Activated T-cell treated with anti-CD3 and anti-CD28 coated beads, Interleukin-2, amount 50 U/mL, for 72 hours (primary cell): ENCODE results near the gene ZDHHC19. TPM values are rescaled to one million over a fixed set of nuclear protein-coding genes. Genes with fewer than 3 reads are reported as not detected.
A peak's percentile ranks its signal among the peaks of the same experiment; 100 is the strongest.
"Not testable (repeated sequence)": the region's sequence is repeated elsewhere in the genome, so short reads cannot be mapped to it uniquely, and the experiment has no call there.

Experiments
- ATAC-seq, 2 donors: fragments of 150-1000 bp; cut with Tn5 transposase; replicated peaks in 1 of 2; 2 replicates each; pipeline ENCODE4 v1.10.0; 2021; ENCODE audit warnings: moderate library complexity in 2 of 2, mild to moderate bottlenecking in 1 of 2
- DNase-seq, 2 donors: peaks; one replicate each; pipeline ENCODE4 v3.0.0; 2021 to 2022; ENCODE audit warnings: mixed read lengths in 1 of 2
- H3K27ac Mint-ChIP-seq: one replicate; pipeline ENCODE4 v1.8.0; 2022; ENCODE audit warnings: mild to moderate bottlenecking, moderate library complexity, mixed read lengths
- H3K27me3 Mint-ChIP-seq: one replicate; pipeline ENCODE4 v1.8.0; 2022; ENCODE audit warnings: low read depth, mixed read lengths
- H3K36me3 Mint-ChIP-seq, 2 donors: one replicate each; pipeline ENCODE4 v1.8.0; 2022; ENCODE audit warnings: mixed read lengths in 2 of 2, mild to moderate bottlenecking in 1 of 2; ENCODE audit not compliant: insufficient read depth in 2 of 2
- H3K4me1 Mint-ChIP-seq: one replicate; pipeline ENCODE4 v1.8.0; 2022; ENCODE audit warnings: low read depth, mixed read lengths
- H3K4me3 Mint-ChIP-seq, 2 donors: one replicate each; pipeline ENCODE4 v1.8.0; 2022; ENCODE audit warnings: mild to moderate bottlenecking in 2 of 2, mixed read lengths in 2 of 2, moderate library complexity in 2 of 2
- H3K9me3 Mint-ChIP-seq, 2 donors: one replicate each; pipeline ENCODE4 v1.8.0; 2022; ENCODE audit warnings: mixed read lengths in 2 of 2
- total RNA-seq, 2 donors: library from RNA; stranded (reverse); gene quantifications; one replicate each; pipeline ENCODE4 v1.2.3, GENCODE V29; 2022

Gene ZDHHC19, protein sequence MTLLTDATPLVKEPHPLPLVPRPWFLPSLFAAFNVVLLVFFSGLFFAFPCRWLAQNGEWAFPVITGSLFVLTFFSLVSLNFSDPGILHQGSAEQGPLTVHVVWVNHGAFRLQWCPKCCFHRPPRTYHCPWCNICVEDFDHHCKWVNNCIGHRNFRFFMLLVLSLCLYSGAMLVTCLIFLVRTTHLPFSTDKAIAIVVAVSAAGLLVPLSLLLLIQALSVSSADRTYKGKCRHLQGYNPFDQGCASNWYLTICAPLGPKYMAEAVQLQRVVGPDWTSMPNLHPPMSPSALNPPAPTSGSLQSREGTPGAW
- not detected for total RNA-seq

GRCh38 chr3:196210673-196211556, at the start of gene ZDHHC19:
Gene ZDHHC19, minus strand, starts transcription at chr3:196211400. Its CDS starts 85 bp downstream, at chr3:196211315.
- H3K36me3 Mint-ChIP-seq: peaks cover 0 to 1% of the 10 kb centered on the region in 2 donors
- no peak within 1 kb of the TSS for H3K4me3 Mint-ChIP-seq
- ATAC-seq (no peak), DNase-seq (no peak)
- H3K27ac Mint-ChIP-seq: no peak within 1 kb of the TSS
- peaks cover 19% of the 10 kb centered on the region for H3K4me1 Mint-ChIP-seq
- peaks cover 7% of the 10 kb centered on the region for H3K27me3 Mint-ChIP-seq
- H3K9me3 Mint-ChIP-seq: no peaks in the 10 kb centered on the region

- no peak for DNase-seq
- no peak for ATAC-seq
- Mint-ChIP-seq H3K4me1 (peaks cover 5% of the 10 kb centered on the region), H3K36me3 (peaks cover 9 to 10% of the 10 kb centered on the region in 2 donors), H3K9me3 (peaks cover 0 to 2% of the 10 kb centered on the region in 2 donors), H3K4me3 (no peak overlapping the region), H3K27ac (peak overlapping the region; percentile 78), H3K27me3 (no peaks in the 10 kb centered on the region)
Measured at GRCh38 chr3:196260784-196261183, 49.6 kb upstream of the ZDHHC19 start.

DNA sequence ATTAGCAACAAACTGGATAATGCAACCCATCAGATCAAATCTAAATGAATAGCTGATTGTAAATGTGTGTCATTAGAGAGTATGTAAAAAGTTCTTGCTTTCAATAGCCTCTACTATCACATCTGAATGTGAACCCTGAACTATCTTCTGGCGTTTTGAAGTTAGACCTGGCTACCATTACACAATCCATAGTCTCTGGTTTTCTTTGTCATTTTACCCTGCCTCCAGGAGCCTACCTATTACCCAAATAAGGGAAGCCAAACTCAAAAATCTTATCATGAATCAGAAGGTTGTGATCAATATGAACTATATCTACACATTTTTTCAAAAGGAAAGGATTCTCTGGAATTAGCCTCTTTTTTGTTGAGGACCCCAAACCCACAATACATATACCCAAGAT, 44.6 kb upstream of the ZDHHC19 start:
- Mint-ChIP-seq H3K4me1 (peaks cover 9% of the 10 kb centered on the region), H3K27me3 (no peaks in the 10 kb centered on the region), H3K27ac (no peak overlapping the region), H3K4me3 (no peak overlapping the region), H3K9me3 (no peaks in the 10 kb centered on the region), H3K36me3 (peaks cover 2 to 5% of the 10 kb centered on the region in 2 donors)
- DNase-seq: no peak
- no peak for ATAC-seq

- no peaks in the 10 kb centered on the region for H3K27me3 Mint-ChIP-seq
- H3K36me3 Mint-ChIP-seq: peaks cover 2 to 5% of the 10 kb centered on the region in 2 donors
- peak overlapping the region; percentile 0 for H3K27ac Mint-ChIP-seq
- peaks cover 9% of the 10 kb centered on the region for H3K4me1 Mint-ChIP-seq
- no peak overlapping the region for H3K4me3 Mint-ChIP-seq
- no peaks in the 10 kb centered on the region for H3K9me3 Mint-ChIP-seq
- ATAC-seq (no peak), DNase-seq (no peak)
Measured at GRCh38 chr3:196254376-196255283, 43.4 kb upstream of the ZDHHC19 start.

- Mint-ChIP-seq H3K9me3 (no peaks in the 10 kb centered on the region), H3K4me3 (no peak overlapping the region), H3K36me3 (peaks cover 2 to 6% of the 10 kb centered on the region in 2 donors), H3K27me3 (no peaks in the 10 kb centered on the region), H3K27ac (no peak overlapping the region), H3K4me1 (peaks cover 4% of the 10 kb centered on the region)
- ATAC-seq: no peak
- DNase-seq: no peak
Measured at GRCh38 chr3:196251918-196252317, 40.7 kb upstream of the ZDHHC19 start.

DNA sequence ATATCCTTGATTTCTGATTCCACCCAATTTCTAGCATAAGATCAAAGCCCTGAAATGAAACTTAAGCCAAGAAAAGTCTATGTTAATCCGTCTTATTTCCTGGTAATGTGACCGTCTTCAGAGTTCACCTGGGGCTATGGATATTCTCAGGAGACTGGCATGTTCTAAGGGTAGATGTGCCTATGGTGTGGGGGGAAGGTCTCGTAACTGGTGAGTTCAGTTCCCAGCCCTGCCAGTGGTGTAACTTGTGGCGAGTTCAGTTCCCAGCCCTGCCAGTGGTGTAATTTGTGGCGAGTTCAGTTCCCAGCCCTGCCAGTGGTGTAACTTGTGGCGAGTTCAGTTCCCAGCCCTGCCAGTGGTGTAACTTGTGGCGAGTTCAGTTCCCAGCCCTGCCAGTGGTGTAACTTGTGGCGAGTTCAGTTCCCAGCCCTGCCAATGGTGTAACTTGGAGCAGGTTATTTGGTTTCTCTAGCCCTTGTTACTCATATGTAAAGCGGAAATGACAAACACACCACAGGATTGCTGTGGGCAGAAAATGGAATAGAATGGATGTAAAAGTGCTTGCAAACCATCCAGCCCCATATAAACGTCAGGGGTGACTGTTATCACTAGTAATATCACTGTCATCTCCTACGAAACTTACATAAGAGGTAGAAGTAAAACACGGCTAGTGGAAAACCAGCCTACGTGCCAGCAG, 35.6 kb upstream of the ZDHHC19 start:
- H3K4me3 Mint-ChIP-seq: no peak overlapping the region
- H3K27ac Mint-ChIP-seq: no peak overlapping the region
- H3K27me3 Mint-ChIP-seq: no peaks in the 10 kb centered on the region
- DNase-seq: peak in 1 of 2 donors; percentile 11
- peaks cover 2 to 6% of the 10 kb centered on the region in 2 donors for H3K36me3 Mint-ChIP-seq
- no peaks in the 10 kb centered on the region for H3K4me1 Mint-ChIP-seq
- no peaks in the 10 kb centered on the region for H3K9me3 Mint-ChIP-seq
- ATAC-seq: peak; percentile 44 to 84

DNA sequence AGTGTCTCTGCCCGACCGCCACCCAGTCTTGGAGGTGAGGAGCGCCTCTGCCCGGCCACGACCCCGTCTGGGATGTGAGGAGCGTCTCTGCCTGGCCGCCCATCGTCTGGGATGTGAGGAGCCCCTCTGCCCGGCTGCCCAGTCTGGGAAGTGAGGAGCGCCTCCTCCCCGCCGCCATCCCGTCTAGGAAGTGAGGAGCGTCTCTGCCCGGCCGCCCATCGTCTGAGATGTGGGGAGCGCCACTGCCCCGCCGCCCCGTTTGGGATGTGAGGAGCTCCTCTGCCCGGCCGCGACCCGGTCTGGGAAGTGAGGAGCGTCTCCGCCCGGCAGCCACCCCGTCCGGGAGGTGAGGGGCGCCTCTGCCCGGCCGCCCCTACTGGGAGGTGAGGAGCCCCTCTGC, 33.0 kb upstream of the ZDHHC19 start:
- not testable (repeated sequence) for H3K4me1 Mint-ChIP-seq, ATAC-seq, H3K36me3 Mint-ChIP-seq, DNase-seq, H3K27me3 Mint-ChIP-seq, H3K4me3 Mint-ChIP-seq, H3K9me3 Mint-ChIP-seq, H3K27ac Mint-ChIP-seq

GRCh38 chr3:196241704-196242103, 30.5 kb upstream of the ZDHHC19 start:
- ATAC-seq: no peak
- no peak overlapping the region for H3K27ac Mint-ChIP-seq
- H3K4me1 Mint-ChIP-seq: peaks cover 4% of the 10 kb centered on the region

GRCh38 chr3:196240424-196240823, 29.2 kb upstream of the ZDHHC19 start:
- ATAC-seq (no peak), DNase-seq (no peak)
- Mint-ChIP-seq H3K9me3 (no peaks in the 10 kb centered on the region), H3K4me1 (peaks cover 4% of the 10 kb centered on the region), H3K27me3 (no peaks in the 10 kb centered on the region), H3K4me3 (no peak overlapping the region), H3K27ac (no peak overlapping the region), H3K36me3 (peaks cover under 1 to 10% of the 10 kb centered on the region in 2 donors)

More at GRCh38 chr3:196241704-196242103, 30.5 kb upstream of the ZDHHC19 start:
- no peak for DNase-seq
- Mint-ChIP-seq H3K9me3 (no peaks in the 10 kb centered on the region), H3K36me3 (peaks cover 2 to 10% of the 10 kb centered on the region in 2 donors), H3K4me3 (no peak overlapping the region), H3K27me3 (no peaks in the 10 kb centered on the region)

DNA sequence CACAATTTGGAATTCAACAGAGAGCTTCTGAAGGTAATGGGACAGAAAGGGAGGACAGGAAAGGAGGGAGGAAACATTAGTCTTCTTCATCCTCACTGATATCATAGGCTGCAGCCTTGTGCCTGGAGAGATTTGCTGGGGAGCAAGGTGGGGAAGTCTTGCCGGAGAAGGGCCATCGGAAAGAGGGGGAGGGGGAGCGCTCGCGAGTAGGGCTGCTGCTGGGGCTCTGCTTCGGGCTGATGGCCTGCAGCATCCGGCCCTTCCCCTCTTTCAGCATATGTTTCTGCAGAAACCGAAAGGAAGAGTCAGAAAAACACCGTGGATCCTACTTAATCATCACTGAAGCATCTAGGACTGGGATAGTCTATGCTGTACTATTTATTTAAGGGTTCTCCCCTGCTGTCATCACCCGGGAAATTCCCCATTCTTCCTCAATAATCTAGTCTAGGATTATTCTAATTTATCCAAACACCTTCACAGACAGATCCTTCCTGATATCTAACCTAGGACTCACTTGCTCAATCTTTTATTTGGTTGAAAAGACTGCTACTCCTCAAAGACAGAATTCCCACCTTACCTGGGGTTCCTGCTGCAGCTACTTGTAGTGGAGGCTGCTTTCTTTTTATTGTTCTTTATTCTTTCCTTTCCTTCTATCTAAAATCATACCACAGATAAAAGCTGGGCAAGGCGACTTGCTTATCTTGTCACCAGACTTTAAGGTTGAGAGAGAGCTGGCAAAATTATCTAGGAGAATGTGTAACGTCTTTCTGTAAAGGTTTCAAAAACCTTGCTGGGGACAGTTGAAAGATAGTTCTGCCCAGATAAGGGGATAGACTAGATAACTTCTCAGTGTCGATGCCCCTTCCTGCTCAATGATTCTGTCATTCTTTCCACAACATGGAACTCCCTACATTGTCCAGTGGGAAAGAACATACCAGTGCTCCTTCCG, 27.7 kb upstream of the ZDHHC19 start:
- ATAC-seq: no peak

DNA sequence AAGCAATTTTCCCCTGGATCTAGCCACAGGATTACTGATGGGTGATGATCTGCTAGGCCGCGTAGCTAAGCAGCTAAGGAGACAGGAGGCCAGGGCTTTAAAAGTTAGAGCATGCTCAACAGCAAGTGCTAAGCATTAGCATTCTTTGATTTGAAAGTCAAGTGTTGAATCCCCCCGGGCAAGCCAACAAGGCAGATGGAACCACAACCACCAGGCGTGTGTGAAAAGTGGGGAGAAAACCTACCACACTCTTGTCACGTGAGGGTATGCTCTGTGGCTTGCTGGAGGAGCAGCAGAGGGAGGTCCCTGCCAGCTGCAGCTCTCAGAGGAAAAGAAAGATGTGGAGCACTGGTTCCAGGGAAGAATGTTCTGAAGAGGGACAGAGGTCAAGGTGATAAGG, 26.0 kb upstream of the ZDHHC19 start:
- H3K9me3 Mint-ChIP-seq: no peaks in the 10 kb centered on the region
- H3K27ac Mint-ChIP-seq: no peak overlapping the region
- DNase-seq (no peak), ATAC-seq (peak in 1 of 2 donors; percentile 25)
- no peaks in the 10 kb centered on the region for H3K27me3 Mint-ChIP-seq
- H3K4me1 Mint-ChIP-seq: peaks cover 17% of the 10 kb centered on the region
- no peak overlapping the region for H3K4me3 Mint-ChIP-seq
- H3K36me3 Mint-ChIP-seq: peaks cover 0 to 8% of the 10 kb centered on the region in 2 donors

More for the DNA sequence above, 27.7 kb upstream of the ZDHHC19 start:
- no peak for DNase-seq
- Mint-ChIP-seq H3K9me3 (no peaks in the 10 kb centered on the region), H3K27me3 (no peaks in the 10 kb centered on the region), H3K27ac (peak overlapping the region; percentile 29), H3K4me1 (peaks cover 4% of the 10 kb centered on the region), H3K4me3 (no peak overlapping the region), H3K36me3 (peaks cover 0 to 8% of the 10 kb centered on the region in 2 donors)
